GM18951 (cell line): ENCODE measurements around the gene ATAD3C.
"Not testable (repeated sequence)": the region's sequence is repeated elsewhere in the genome, so short reads cannot be mapped to it uniquely, and the experiment has no call there.

ENCODE experiments used
- POLR2A ChIP-seq: IDR thresholded peaks from 4 replicates; pipeline ENCODE4 v1.6.1; 2011; ENCODE audit warnings: mild to moderate bottlenecking; ENCODE audit not compliant: insufficient read length, insufficient read depth; ENCODE audit errors: extremely low read depth
- in situ Hi-C: fragments of 300-500 bp; cut with MboI; formaldehyde crosslinking; loops from one replicate; pipeline ENCODE4 v1.12.0; 2022; ENCODE audit warnings: low sequenced_read_pairs, mixed read lengths, inconsistent platforms; ENCODE audit not compliant: unreplicated experiment

The ATAD3C gene

GRCh38 chr1:1422465-1423244, 26.8 kb upstream of the ATAD3C start:
- in situ Hi-C loops = no loop called here
- no peak for TF ChIP-seq POLR2A

DNA sequence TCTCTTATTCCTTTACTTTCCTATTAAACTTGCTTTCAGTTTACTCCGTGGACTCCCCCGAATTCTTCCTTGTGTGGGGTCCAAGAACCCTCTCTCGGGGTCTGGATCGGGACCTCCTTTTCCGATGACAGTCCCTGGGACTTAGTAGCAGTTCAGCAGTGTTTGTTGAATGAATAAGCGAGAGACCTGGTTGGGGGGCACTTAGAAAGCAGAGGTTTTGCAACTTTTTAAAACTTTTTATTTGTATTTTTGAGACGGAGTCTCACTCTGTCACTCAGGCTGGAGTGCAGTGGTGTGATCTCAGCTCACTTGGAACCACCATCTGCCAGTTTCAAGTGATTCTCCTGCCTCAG, 26.3 kb upstream of the ATAD3C start:
- no peak for TF ChIP-seq POLR2A
- in situ Hi-C loops = no loop called here

GRCh38 chr1:1424707-1425106, 24.8 kb upstream of the ATAD3C start:
- in situ Hi-C loops = no loop called here
- TF ChIP-seq POLR2A = no peak

DNA sequence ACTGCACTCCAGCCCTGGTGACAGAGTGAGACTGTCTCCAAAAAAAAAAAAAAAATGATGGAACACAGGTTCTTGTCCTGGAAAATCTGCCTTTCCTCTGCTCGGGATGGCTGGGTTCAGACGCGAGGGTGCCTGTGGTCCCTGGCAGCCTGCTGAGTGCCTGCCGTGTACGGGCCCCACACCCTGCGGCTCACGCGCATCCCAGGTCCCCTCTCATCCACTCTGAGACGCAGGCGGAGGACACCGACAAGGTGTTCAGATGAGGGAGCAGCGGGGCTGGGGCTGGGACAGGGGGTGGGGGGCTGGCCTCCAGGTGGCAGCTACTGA, 24.1 kb upstream of the ATAD3C start:
- TF ChIP-seq POLR2A = no peak
- in situ Hi-C loops = no loop called here

GRCh38 chr1:1425753-1426495, 23.6 kb upstream of the ATAD3C start:
- in situ Hi-C loops = no loop called here
- no peak for TF ChIP-seq POLR2A

DNA sequence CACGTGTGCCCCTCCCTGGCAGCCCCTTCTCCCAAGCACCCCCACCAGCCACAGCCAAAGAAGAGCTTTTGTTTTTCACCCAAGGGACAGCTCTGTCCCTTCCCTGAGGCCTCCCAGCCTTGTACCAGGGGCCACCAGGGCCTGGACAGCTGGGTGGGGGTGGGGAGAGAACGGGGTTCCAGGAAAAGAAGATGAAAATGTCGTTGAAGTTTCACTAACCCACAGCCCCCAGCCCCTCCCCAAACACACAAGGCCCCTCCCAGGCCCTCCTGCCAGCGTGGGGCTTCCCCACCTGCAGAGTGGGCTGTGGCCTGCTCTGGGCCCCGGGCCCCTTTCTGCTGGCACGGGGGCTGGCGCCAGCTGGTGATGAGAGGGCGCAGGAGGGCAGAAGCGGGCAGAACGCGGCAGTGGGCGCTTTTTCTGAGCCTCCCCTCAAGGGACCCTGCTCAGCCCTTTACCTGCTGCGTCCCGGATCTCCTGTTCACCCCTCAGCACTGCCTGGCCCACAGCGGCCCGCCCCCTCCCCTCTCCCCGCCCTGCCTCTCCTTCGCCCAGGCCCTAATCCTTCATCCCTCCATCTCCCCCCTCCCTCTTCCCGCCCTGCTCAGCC, 22.9 kb upstream of the ATAD3C start:
- in situ Hi-C loops = no loop called here

DNA sequence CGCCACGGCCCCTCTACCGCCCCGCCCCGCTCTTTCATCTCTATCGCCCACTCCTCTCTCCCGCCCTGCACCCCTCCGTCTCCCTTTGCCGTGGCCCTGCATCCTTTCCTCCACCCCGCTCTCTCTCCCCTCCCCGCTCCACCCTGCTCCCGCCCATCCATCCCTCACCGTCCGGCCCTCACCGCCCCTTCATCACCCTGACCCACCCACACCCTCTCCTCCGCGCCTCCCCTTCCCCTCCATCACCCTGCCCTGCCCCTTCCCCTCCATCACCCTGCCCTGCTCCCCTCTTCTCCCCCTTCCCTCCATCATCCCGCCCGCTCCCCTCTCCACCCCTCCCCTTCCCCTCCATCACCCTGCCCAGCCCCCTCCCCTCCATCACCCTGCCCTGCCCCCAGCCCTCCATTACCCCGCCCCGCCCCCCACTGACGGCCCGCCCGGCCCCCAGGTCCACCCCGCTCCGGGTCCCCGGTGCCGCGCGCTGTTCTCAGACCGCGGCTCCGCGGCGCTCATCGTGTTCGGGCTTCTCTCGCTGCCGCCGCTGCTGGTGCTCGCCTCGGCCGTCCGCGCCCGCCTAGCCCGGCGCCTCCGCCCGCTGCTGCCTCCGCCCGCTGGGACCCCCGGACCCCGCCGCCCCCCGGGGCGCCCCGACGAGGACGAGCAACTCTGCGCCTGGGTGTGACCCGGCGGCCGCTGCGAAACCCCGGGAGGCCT, 22.2 kb upstream of the ATAD3C start:
- in situ Hi-C loops = no loop called here
- TF ChIP-seq POLR2A = no peak

More for the DNA sequence above, 22.9 kb upstream of the ATAD3C start:
- TF ChIP-seq POLR2A = no peak

- no peak for TF ChIP-seq POLR2A
- in situ Hi-C loops = no loop called here
Observed at GRCh38 chr1:1427820-1428148, 21.7 kb upstream of the ATAD3C start.

DNA sequence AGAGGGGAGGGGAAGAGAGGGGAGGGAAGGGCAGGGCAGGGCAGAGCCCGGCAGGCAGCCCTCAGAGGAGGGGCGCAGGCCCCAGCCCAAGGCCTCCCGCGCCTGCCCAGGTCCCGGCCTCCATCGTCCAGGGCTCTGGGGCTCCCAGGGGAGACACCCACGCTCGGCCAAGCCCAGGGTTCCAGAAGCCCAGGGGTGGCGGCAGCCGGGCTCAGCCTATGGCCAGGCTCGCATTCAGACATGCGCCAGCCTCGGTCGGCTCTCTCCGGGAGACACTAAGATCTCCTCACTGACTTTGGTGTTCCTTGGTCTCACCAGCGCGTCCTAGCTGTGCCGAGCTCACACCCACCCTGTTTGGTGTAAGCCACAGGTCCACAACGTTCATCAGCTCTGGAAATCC, 21.3 kb upstream of the ATAD3C start:
- in situ Hi-C loops = no loop called here
- TF ChIP-seq POLR2A = no peak

- in situ Hi-C loops = not testable (repeated sequence)
Observed at GRCh38 chr1:1428967-1429366, 20.5 kb upstream of the ATAD3C start.

- in situ Hi-C loops = no loop called here
- no peak for TF ChIP-seq POLR2A
Observed at GRCh38 chr1:1429671-1430073, 19.8 kb upstream of the ATAD3C start.

- no peak for TF ChIP-seq POLR2A
Observed at GRCh38 chr1:1430114-1430982, 19.1 kb upstream of the ATAD3C start.

More at GRCh38 chr1:1430114-1430982, 19.1 kb upstream of the ATAD3C start:
- in situ Hi-C loops = no loop called here
